GM19372 (cell line): ENCODE data around the gene INPP5D.

Source experiments
- ATAC-seq: cut with Tn5 transposase; IDR thresholded peaks from one replicate; pipeline ENCODE4 v1.9.1; 2021; ENCODE audit warnings: mild to moderate bottlenecking, low read depth, moderate library complexity; ENCODE audit not compliant: unreplicated experiment

INPP5D gene

GRCh38 chr2:233225230-233226068 is 165.3 kb downstream of the INPP5D start:
- ATAC-seq: no peak

GRCh38 chr2:233226511-233227031 is 166.4 kb downstream of the INPP5D start:
- ATAC-seq: no peak

GRCh38 chr2:233227346-233227978 is 167.3 kb downstream of the INPP5D start:
- ATAC-seq: no peak

GRCh38 chr2:233228376-233228775 is 168.2 kb downstream of the INPP5D start:
- ATAC-seq: no peak

GRCh38 chr2:233233618-233234230 is 173.6 kb downstream of the INPP5D start:
- no peak for ATAC-seq

GRCh38 chr2:233234264-233234663 is 174.1 kb downstream of the INPP5D start:
- ATAC-seq: no peak

GRCh38 chr2:233234996-233235395 is 174.9 kb downstream of the INPP5D start:
- no peak for ATAC-seq

GRCh38 chr2:233235977-233236376 is 175.8 kb downstream of the INPP5D start:
- no peak for ATAC-seq

- no peak for ATAC-seq
Observed at GRCh38 chr2:233236820-233237589, 176.9 kb downstream of the INPP5D start.

- ATAC-seq: no peak
Observed at GRCh38 chr2:233240897-233241296, 180.8 kb downstream of the INPP5D start.

GRCh38 chr2:233241803-233242202 is 181.7 kb downstream of the INPP5D start:
- ATAC-seq: no peak

- no peak for ATAC-seq
Observed at GRCh38 chr2:233242231-233242927, 182.2 kb downstream of the INPP5D start.

- ATAC-seq: no peak
Observed at GRCh38 chr2:233243348-233243747, 183.2 kb downstream of the INPP5D start.

GRCh38 chr2:233244818-233245217 is 184.7 kb downstream of the INPP5D start:
- no peak for ATAC-seq

- no peak for ATAC-seq
Observed at GRCh38 chr2:233245406-233245805, 185.3 kb downstream of the INPP5D start.

GRCh38 chr2:233247116-233247515 is 187.0 kb downstream of the INPP5D start:
- ATAC-seq: no peak

GRCh38 chr2:233247744-233248143 is 187.6 kb downstream of the INPP5D start:
- ATAC-seq: no peak

GRCh38 chr2:233248999-233249398 is 188.9 kb downstream of the INPP5D start:
- no peak for ATAC-seq

GRCh38 chr2:233250568-233250967 is 190.4 kb downstream of the INPP5D start:
- ATAC-seq: no peak

GRCh38 chr2:233250985-233251305 is 190.8 kb downstream of the INPP5D start:
- peak; percentile 15 for ATAC-seq
